PFSK-1 (cell line): ENCODE results near the gene PLEK.

Experiments used
- FOXP2 ChIP-seq: optimal IDR thresholded peaks from 2 replicates; pipeline ENCODE3; 2011; ENCODE audit warnings: borderline replicate concordance, control low read depth, inconsistent platforms; ENCODE audit not compliant: insufficient read depth; ENCODE audit errors: extremely low read length, extremely low read depth
- POLR2AphosphoS5 ChIP-seq: IDR thresholded peaks from 2 replicates; pipeline ENCODE4 v1.6.1; 2012; ENCODE audit warnings: low read depth, mild to moderate bottlenecking, control low read depth, low read length, moderate library complexity
- REST ChIP-seq, 2 experiments: IDR thresholded peaks; 2 replicates each; pipeline versions ENCODE4 v1.6.1 to v1.8.0; 2011 to 2012; ENCODE audit warnings: low read depth in 2 of 2, low read length in 2 of 2, control low read depth in 1 of 2, inconsistent platforms in 1 of 2, mild to moderate bottlenecking in 1 of 2, moderate library complexity in 1 of 2; ENCODE audit not compliant: insufficient read depth in 1 of 2
- SIN3A ChIP-seq: IDR thresholded peaks from 2 replicates; pipeline ENCODE4 v1.6.1; 2012; ENCODE audit warnings: mild to moderate bottlenecking, low read length, moderate library complexity, borderline replicate concordance; ENCODE audit not compliant: insufficient read depth
- TAF1 ChIP-seq: IDR thresholded peaks from 2 replicates; pipeline ENCODE4 v1.6.1; 2012; ENCODE audit warnings: low read length, control low read depth, borderline replicate concordance; ENCODE audit not compliant: insufficient read depth

GRCh38 chr2:68325056-68325455 lies 40.0 kb upstream of the PLEK start:
- TF ChIP-seq REST (IDR thresholded peaks at IDR 0.05; ENCODE audit: insufficient read depth in 1 of 2, low read depth in 2 of 2, low read length in 2 of 2) (no peak), POLR2AphosphoS5 (no peak), SIN3A (no peak), TAF1 (no peak), FOXP2 (no peak)
